ENCODE data around the gene NOL12.

- TF ChIP-seq CTCF (IDR thresholded peaks at IDR 0.05) (no peak), ZFX (IDR thresholded peaks at IDR 0.05; ENCODE audit: borderline replicate concordance) (no peak)
These were observed 4.3 kb downstream of the NOL12 start for GRCh38 chr22:37690407-37690806.

All from 22Rv1 (cell line).